Hematopoietic multipotent progenitor cell treated with erythropoietin and hydrocortisone succinate and interleukin-3 and kit ligand, for 17 days (in vitro differentiated cells): ENCODE measurements around the gene SCO1.
"Not testable (repeated sequence)": the region's sequence is repeated elsewhere in the genome, so short reads cannot be mapped to it uniquely, and the experiment has no call there.

Experiments used
- DNase-seq: peaks from one replicate; pipeline ENCODE4 v3.0.0-alpha.2; 2015; ENCODE audit warnings: low spot score

Gene SCO1

DNA sequence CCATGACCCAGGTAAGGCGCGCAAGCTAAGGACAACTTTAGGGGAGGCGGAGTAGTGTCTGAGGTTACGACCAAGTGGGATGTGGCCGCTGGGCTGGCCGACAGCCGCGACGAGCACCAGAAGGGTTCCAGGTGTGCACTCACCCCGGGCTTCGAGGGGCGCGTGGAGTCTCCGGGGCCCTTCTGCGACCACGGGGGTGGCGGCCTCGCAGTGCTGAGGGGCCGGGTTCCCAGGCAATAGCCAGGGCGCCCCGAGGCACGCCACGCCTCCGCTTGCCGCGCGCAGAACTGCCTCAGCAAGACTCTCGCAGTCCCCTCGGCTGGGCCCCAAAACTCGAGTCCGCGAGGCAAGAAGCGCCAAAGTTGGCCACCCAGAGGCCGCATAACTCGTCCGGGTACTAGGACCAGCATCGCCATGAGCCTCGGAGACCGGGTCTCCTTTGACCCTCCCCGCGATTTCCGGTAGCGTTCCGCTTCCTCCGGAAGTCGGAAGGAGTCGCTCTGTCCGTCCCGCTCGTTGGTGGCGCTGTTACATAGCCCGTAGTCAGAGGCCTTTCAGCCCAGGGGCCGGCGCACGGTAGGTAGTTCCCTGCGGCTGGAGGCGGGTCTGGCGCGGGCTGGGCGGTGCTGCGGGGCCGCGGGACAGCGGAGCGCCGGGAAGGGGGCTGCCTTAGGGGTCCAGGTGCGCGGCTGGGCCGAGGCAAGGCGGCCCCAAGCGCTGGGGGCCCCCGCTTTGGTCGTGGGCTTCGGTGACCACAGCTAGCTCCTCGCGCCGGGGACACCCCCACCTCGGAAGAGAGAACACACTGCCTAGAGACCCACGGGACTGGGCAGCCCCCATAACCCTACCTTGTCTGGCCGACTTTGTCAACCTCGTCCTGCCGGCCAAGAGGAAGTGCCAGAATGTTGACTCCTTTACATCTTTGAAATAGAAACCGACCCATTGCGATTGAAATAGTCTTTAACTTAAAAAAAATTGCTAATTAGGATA is at the start of gene SCO1, which contains the start of gene ADPRM:
Gene SCO1, minus strand, starts transcription at position 442 of the 990 bp plus-strand sequence. Its CDS starts 26 bp downstream, at position 416.
Gene ADPRM, plus strand, starts transcription at position 503 of the 990 bp plus-strand sequence. CDS start 7,333 bp downstream, outside the sequence.
- peak; percentile 91 for DNase-seq

DNA sequence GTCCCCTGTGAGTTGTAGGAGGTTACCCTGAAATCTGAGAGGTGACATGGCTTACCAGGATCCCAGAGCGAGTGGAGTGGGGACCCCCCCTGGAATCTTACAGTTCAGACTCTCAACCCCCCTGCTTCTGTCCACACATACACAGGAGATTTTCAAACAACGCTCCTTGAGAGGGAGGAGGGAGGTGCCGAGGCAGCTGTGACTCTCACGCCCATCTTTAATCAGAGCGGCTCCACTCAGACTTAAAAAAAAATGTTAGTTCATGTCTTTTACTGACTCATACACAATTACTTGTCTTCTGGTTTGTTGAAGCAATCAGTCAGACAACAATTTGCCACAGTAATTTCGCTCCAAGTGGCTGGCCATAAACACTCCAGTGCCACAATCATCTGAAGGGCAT is 47.9 kb upstream of the SCO1 start:
- no peak for DNase-seq

DNA sequence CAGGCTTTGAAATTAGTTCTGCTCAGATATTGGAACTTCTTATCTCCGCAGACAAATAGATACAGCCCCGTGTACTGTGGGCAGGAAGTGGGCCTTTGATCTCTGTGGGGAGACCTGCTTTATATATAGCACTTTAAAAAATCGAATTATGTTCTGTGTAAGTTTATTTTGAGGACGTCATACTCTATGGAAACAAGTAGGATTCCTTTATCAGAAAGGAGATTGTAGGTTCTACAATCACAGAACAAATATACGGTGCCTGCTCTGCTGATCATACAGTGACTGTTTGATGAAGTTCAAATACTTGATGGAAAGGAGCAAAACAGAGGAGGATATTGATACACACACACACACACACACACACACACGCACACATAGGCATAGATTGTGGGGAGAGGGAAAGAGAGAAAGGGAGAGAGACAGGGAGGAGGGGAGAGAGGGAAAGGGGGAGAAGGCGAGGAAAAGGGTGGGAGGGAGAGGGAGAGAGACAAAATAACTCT is 47.2 kb upstream of the SCO1 start:
- DNase-seq = no peak

GRCh38 chr17:10743316-10744009 is 46.1 kb upstream of the SCO1 start:
- no peak for DNase-seq

- DNase-seq = no peak
These were observed 45.1 kb upstream of the SCO1 start for GRCh38 chr17:10742431-10742830.

- no peak for DNase-seq
These were observed 44.2 kb upstream of the SCO1 start for GRCh38 chr17:10741416-10742135.

DNA sequence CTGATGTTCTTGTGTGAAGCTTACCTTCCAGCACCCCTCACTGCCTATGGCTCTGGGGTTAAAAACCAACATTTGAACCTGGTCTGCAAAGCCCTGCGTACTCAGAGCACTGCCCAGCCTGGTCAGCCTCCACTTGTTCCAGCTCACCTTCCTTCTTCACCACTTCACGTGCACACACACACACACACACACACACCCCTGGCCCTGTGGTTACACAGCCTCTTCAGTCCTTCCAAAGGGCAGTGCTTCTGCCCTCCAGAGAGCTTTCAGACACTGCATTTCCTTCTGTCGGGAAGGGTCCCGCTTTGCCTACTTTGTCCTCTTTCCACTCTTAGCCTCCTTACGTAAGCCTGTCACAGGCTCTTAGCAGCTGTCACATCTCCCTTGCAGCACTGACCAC is 42.1 kb upstream of the SCO1 start:
- DNase-seq = no peak

- no peak for DNase-seq
These were observed 41.4 kb upstream of the SCO1 start for GRCh38 chr17:10738521-10739258.

DNA sequence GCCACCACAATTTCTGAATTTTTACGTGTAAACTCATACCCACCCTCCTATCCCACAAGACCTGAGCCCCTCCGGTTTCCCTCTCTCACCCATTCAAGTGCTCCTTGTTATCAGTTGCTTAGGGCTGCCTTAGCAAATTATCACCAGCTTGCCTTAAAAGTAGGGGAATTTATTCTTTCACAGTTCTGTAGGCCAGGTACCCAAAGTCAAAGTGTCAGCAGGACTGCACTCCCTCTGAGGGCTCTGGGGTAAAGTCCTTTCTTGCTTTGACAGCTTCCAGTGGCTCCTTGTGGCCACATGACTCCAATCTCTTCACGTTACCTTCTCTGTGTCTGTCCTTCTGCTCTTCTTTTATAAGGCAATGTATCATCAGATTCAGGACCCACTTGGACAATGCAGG is 40.4 kb upstream of the SCO1 start:
- DNase-seq = no peak

DNA sequence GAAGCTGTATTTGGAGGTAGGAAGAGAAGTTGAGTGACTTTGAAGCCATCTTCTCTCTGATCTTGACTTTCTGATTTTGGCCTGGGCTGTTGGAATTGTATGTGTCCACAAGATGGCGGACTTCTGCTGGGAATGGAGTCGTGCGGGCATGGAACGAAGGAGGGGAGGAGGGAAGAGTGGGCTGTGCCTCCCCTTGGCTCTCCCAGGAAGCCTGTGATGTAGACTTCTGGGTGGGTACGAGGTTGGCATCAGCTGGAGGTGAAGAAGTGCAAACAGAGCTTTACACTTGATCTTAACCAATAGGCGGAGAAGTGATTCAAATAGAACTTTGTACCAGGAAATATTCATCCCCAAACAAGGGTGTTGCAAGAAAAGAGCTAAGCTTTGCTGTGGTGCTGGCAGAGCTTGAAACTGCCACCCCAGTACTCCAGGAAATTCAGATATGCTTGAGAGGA is 39.9 kb upstream of the SCO1 start:
- DNase-seq = peak; percentile 12

DNA sequence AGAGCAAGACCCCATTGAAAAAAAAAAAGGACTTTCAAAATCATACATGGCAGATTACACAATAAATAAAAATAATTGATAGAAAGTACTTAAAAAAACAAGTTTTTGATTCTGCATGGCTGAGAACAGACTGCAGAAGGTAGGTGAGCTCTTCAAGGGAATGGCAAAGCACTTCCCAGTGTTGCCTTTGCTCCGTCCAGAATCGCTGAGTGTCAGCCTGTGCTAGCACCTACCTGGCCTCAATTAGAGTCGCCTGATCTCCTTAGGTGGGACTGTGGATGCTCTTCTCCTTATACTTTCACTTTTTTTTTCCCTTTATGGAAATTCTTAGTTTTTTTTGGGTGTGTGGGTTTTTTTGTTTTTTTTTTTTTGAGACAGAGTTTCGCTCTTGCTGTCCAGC is 38.5 kb upstream of the SCO1 start:
- no peak for DNase-seq

DNA sequence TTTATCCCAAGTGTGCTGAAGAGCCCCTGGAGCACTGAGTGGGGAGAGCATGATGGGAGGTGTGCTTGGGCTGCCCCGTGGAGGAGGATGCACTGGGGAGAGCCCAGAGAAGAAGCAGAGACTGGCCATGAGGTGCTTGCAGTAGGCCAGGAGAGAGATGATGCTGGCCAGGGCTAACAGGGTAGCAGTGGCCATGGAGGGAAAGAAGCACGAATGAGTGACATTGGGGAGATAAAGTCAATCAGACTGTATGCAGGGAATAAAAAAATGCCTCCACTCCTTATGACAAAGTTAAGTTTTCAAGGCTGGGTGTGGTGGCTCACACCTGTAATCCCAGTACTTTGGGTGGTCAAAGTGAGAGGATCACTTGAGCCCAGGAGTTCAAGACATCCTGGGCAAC is 37.9 kb upstream of the SCO1 start:
- DNase-seq = no peak

DNA sequence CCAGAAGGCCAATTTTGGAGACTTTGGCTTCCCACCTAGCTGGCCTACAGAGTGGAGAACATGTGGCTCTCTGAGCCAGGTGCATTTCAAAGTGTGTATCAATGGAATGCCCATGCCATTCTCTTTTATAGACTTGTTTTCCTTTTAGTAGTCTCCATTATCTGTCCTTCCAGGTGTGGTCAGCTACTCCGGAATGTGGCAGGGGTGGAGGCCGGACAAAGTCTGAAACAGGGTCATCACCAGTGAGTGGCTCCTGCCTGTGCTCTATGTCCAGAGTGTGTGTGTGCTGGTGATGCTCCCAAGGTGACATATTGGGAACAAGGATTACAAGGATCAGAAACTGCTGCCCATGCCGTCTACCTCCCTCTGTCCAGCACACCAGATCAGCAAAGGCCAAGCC is 36.3 kb upstream of the SCO1 start:
- DNase-seq = no peak

DNA sequence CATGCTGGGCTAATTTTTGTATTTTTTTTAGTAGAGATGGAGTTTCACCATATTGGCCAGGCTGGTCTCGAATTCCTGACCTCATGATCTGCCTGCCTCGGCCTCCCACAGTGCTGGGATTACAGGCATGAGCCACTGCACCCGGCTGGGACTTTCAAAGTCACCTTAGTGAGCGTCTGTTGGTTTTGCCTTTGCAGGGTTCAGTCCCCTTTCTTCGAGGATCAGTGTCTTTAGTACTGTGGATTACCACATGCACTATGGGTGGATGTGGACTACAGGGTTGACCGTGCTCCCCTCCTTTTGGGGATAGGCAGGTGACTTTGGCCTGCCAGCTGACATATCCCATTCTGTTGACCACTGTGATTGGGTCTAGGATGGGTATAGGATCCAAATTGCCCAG is 34.8 kb upstream of the SCO1 start:
- not testable (repeated sequence) for DNase-seq

DNA sequence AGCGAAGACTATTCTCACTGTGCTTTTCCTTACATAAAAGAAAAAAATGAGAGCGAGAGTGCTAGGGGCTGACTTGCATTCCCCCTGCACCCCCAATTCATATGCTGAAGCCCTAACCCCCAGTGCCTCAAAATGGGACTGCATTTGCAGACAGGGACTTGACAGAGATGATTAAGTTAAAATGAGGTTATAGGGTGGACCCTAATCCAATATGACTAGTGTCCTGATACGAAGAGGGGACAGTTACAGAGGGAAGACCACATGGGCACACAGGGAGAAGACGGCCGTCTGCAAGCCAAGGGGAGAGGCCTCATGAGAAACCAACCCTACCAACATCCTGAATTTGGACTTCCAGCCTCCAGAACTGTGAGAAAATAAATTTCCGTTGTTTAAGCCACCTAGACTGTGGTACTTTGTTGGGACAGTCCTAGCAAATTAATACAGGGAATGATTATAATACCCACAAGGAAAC is 34.1 kb upstream of the SCO1 start:
- no peak for DNase-seq

DNA sequence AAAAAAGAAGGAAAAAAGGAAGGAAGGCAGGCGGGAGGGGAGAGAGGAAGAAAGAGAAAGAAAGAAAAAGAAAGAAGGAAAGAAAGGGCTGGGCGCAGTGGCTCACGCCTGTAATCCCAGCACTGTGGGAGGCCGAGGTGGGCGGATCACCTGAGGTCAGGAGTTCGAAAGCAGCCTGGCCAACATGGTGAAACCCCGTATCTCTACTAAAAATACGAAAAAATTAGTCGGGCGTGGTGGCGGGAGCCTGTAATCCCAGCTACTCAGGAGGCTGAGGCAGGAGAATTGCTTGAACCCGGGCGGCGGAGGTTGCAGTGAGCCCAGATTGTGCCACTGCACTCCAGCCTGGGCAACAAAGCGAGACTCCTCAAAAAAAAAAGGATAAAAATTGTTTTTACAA is 32.9 kb upstream of the SCO1 start:
- DNase-seq = not testable (repeated sequence)

DNA sequence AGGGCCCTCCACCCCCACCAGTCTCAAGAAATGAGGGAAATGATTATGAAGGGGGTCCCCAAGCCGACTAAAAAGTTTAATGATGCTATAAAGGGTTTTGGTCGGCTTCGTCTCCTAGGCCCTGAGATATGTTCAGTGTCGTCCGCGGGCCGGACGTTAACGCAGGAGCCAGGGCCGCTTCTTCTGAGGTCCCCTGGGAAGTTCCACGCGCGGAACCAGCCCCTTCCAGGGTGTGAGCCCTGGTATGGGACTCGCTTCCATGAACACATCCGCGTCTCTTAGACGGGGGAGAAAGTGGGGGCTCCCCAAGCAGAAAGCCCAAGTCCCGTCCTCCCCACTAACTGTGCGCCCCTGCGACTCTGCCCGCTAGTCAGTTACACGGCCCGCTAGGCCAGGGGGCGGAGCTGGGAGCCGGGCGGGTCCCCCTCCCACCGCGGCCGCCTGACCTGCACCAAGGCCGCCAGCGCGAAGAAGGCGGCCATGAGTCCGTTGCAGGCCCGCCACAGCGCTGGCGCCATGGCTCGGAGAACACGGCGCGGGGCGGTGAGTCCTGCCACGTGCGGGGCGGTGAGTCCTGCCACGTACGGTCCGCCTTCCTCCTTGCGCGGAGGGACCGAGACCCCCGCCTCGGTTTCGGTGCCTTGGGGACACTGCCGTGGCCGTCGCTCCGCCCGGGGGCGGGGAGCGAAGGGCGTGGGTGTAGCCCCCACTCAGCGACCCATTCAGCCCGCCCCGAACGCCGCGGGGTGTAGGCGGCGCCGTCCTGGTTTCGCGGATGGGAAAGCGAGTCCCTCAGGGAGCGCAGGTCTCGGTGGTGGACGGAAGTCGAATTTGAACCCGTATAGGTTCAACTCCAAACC is 32.2 kb upstream of the SCO1 start, which contains the start of gene TMEM220:
Gene TMEM220, minus strand, starts transcription at position 690 of the 860 bp plus-strand sequence. Its CDS starts 172 bp downstream, at position 518.
- no peak for DNase-seq

- no peak for DNase-seq
These were observed 31.1 kb upstream of the SCO1 start for GRCh38 chr17:10728331-10728892.

- DNase-seq = no peak
These were observed 29.9 kb upstream of the SCO1 start for GRCh38 chr17:10727192-10727591.

DNA sequence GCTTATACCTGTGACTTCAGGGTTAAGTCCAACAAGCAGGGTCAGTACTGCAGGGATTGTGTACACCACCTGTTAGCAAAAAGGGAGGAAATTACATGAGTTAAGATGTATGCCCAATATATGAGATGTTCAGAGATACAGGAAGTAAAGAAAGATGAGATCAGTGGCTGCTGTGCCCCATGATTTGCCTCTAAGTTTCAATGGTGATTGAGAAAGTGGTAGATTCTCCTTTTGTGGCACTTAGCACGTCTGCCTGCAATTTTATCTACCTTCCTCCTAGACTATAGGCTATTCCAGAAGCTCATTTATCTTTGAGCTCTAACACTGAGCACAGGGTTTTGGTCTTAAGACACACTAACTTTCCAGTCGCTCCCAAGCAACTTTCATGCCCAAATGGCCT is 28.9 kb upstream of the SCO1 start:
- DNase-seq = no peak
